Right hindlimb (tissue), 1 donor: ENCODE measurements around the gene FBXO17.
"Not testable (repeated sequence)": the region's sequence is repeated elsewhere in the genome, so short reads cannot be mapped to it uniquely, and the experiment has no call there.

Experiments used
- DNase-seq: peaks from one replicate; pipeline ENCODE4 v3.0.0-alpha.2; 2018

The FBXO17 gene

DNA sequence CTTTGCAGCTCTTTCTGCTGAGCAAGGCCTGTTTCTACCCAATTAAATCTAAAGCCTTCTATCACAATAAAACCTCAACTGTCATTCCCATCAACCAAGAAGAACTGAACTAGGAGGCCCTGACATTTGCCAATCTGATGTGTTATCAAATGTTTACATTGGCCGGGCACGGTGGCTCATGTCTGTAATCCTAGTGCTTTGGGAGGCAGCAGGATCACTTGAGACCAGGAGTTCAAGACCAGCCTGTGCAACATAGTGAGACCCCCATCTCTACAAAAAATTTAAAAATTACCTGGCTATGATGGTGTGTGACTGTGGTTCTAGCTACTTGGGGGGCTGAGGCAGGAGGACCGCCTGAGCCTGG lies 2.8 kb upstream of the FBXO17 start:
- DNase-seq, result no peak

DNA sequence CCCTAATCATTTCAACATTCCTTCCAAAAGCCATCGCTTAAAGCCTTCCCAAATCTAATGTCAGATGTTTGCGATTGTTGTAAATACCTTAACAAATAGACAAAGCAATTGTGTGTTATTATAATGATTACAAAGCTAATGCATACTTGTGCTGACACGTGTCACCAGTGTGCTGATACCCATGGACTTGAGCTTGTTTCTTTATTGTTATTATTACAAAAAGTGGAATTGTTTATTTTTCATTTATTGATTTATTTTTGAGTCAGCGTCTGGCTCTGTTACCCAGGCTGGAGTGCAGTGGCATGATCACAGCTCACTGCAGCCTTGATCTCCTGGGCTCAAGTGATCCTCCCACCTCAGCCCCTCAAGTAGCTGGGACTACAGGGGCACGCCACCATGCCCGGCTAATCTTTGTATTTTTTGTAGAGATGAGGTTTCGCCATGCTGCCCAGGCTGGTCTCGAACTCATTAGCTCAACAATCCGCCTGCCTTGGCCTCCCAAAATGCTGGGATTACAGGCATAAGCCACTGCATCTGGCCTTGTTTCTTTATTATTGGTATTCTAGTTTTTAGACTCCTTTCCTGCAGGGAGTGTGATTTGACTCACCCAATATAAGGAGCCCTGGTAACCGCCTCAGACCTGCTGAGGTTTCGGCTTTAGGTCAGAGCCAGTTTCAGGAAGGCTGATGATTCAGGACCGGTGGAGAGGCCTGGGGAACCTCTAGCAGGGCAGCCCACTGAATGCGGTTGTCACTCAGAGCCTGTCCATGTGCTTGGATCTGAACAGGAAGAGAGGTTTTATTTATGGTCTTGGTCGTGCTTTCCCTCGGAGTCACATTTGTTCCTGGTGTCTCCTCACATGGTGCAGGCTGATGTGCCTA lies 2.1 kb upstream of the FBXO17 start:
- DNase-seq, result no peak

DNA sequence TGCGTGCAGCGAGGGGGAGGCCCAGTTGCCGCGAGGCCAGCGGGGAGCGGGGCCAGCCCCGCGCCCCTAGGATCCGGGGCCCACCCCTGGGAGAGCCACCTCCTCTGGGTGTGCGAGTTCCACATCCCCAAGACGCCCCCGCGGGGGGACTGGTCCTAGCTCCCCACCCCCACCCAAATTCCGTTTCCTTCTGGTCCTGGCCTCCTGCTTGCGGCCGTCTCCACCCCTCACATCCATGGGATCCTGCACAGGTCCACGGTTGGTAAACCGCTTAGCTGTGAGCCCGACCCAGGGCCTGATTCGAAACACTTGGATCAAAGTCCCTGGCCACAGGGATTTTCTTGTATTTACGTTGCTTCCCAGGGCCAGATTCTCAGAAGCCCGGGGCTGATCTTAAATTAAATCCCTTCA lies 324 bp upstream of the FBXO17 start:
- no peak for DNase-seq

DNA sequence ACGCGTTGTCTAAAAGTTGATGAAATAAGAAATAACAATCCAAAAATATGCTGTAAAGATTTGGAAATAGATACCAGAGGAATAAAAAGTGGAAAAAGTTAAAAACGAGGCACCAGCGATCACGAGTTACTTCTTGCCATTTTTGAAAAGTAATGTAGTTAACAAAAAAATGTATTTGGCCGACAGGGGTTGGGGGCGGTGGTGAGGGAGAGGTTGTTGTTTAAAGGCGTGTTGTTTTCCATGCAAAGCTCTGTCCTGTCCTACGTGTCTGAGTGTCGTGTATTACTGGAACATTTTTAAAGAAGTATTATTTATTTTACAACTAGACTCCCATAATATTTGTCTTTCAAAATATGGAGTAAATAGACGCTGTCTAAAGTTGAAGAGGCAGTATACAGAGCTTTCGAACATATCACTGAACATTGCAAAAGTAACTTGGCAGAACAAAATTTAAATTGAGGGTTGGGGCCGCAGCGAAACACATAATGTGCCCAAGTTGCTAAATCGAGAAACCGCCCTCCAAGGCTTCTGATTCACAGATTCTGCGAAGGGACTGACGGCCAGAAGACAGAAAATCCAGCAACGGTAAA lies 823 bp downstream of the FBXO17 start:
- peak; percentile 44 for DNase-seq

DNA sequence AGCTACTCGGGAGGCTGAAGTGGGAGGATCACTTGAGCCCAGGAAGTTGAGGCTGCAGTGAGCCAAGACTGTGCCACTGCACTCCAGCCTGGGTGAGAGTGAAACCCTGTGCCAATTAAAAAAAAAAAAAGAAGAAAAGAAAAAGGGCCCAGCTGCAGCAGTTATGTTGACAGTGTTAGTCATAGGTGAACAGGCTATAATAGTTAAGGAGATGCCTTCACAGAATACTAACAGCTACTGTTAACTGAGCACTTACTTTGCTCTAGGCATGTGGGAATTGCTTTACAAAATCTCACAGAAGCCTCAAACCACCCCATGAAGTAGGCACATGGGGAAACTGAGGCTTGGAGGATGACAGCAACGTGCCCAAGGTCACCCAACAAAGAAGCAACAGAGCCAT lies 3.9 kb downstream of the FBXO17 start:
- no peak for DNase-seq

DNA sequence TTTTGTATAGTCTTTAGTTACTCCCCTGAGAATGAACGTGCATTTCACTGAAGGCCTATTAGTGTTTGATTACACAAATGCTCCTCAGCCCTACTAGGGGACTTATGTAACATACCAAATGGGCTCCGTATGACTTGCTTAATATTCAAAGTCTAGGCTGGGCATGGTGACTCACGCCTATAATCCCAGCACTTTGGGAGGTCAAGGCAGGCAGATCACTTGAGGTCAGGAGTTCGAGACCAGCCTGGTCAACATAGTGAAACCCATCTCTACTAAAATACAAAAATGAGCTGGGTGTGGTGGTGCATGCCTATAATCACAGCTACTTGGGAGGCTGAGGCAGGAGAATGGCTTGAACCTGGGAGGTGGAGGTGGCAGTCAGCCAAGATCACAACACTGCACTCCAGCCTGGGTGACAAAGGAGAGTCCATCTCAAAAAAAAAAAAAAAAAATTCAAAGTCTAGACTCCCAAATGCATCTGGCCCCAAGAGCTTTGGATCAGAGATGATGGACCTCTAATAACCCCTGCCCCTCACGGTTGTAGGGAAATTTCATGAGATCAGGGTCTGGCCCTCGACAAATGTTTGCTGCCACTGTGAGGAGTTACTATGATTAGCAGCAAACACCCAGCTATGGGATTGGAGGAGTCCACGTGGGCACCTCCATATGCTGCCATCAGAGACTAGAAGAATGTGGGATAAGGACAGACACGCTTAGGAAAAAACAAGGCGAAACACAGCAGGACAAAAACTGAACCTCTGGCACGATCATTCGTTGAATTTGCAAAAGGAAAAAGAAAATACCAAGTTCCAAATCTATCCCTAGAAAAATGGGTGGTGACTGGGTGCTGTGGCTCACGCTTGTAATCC lies 4.6 kb downstream of the FBXO17 start:
- DNase-seq, result no peak

DNA sequence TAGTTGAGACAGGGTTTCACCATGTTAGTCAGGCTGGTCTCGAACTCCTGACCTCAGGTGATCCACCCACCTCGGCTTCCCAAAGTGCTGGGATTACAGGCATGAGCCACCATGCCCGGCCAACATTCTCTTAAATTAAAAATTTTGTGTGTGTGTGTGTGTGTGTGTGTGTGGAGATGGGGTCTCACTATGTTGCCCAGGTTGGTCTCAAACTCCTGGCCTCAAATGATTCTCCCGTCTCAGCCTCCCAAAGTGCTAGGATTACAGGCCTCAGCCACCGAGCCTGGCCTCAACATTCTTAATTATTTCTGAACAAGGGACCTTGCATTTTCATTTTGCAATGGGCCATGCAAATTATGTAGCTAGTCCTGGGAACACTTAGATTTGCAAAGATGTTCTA lies 9.4 kb downstream of the FBXO17 start:
- DNase-seq, result not testable (repeated sequence)

DNA sequence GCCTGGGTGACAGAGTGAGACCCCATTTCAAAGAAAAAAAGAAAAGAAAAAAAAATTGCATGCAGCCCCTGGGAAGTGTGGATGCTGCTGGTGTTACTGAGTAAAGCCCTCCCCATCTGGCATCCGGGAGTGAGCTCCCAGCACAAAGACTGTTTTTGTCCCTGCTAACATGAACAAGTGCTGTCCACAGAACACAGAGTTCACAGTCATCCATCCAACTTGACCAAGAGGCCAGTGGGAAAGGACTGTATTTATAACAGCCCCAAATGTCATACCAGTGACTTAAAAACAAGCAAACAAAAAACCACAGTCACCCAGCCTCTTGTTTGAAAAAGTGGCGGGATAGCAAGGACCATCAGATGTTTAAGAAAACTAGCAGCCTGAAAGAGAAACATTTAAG lies 10.8 kb downstream of the FBXO17 start:
- DNase-seq, result no peak

DNA sequence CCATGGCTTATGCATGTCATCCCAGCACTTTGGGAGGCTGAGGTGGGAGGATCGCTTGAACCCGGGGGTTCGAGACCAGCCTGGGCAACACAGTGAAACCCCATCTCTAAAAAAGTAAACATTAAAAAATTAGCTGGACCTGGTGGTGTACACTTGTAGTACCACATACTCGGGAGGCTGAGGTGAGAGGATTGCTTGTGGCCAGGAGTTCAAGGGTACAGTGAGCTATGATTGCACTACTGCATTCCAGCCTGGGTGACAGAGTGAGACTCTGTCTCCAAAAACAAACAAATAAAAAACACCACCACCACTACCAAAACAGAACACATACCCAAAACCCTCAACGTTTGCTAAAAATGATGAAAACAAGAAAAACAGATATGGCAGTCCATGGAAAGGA lies 15.9 kb downstream of the FBXO17 start:
- no peak for DNase-seq

DNA sequence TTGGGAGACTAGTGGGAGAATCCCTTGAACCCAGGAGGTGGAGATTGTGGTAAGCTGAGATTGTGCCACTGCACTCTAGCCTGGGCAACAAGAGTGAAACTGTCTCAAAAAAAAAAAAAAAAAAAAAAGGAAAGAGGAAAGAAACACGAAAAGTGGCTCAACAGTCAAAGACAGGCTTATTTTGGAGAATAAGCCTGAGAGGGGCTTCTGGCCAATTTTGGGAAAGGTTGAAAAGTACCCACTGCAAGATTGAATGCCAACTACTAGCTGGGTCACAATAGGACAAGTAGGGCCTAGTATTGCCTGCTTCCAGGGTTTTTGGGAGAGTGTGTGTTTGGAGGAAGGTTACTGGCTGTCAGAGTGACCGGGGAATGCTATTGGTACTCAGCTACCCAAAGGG lies 17.2 kb downstream of the FBXO17 start:
- no peak for DNase-seq

DNA sequence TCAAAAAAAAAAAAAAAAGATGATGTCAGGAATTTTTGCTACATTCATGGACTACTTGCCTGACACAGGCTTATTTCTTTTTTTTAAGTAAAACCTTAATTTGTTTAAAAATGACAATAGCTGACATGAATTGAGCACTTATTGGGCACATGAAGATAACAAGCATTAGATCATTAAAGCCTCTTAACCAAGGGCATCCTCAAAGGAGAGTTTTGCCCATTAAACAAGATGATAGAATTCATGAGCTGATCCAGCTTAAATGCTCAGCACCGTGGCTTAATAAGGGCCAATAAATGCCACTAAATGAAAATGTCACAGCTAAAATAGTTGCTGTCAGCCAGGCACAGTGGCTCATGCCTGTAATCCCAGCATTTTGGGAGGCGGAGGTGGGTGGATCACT lies 19.3 kb downstream of the FBXO17 start:
- DNase-seq, result no peak

DNA sequence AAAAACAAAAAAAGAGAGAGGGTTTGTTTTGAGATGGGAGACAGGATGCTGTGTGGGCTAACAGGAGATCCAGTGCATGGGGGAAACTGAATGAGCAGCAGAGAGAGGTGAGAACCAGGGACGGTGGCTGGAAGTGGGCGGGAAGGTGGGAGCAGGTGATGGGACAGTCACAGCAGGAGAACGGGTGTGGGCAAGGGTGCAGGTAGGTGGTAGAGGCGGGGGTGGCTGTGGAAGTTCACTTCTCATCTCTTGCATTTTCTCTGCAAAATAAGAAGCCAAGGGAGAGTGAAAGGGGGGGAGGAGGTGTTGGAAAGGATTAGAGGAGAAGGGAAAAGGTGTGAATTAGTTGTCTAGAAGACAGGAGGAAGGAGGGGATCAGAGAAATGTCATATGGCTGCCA lies 21.9 kb downstream of the FBXO17 start:
- peak; percentile 19 for DNase-seq

DNA sequence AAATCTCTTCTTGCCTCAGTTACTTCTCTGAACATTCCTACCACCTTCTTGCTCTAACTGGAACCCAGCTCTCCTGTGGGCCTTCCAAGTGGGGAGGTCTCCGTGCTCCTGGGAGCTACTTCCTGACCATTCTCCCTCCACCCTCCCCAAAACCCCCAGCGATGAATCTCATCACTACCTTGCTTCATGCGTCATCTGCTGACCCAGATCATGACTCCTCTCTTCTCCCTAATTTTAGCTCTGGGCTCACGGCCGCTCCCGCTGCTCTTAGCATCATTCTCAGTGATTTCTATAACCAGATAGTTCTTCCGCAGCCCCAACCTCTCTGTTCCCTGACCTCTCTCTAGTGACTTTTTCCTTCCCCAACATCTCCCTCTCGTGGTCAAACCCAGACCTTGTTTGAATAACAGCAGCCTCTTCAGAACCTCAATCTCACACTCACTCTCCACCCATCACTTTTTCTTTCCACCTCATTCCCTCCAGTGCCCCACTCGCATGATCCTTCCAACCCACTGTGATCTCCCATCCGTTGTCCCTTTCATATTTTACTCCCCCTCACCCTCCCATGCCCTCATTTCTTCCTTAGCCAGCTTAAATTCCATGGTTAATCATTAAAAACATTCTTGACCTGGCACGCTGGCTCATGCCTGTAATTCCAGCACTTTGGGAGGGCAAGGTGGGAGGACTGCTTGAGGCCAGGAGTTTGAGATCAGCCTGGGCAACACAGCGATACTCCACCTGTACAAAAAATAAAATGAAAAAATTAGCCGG lies 23.0 kb downstream of the FBXO17 start:
- DNase-seq, result no peak

DNA sequence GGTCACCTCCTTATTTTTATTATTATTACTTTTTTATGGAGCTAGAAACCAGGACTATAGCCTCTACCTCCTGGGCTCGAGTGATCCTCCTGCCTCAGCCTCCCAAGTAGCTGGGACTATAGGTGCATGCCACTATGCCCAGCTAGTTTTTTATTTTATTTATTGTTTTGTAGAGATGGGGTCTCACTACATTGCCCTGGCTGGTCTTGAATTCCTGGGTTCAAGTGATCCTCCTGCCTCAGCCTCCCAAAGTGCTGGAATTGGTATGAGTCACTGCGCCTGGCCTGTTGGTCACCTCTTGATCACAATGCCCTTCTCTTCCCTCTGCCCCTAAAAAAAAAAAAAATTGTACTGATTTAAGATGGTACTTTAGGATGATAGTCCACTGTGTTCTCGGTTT lies 24.4 kb downstream of the FBXO17 start:
- no peak for DNase-seq

DNA sequence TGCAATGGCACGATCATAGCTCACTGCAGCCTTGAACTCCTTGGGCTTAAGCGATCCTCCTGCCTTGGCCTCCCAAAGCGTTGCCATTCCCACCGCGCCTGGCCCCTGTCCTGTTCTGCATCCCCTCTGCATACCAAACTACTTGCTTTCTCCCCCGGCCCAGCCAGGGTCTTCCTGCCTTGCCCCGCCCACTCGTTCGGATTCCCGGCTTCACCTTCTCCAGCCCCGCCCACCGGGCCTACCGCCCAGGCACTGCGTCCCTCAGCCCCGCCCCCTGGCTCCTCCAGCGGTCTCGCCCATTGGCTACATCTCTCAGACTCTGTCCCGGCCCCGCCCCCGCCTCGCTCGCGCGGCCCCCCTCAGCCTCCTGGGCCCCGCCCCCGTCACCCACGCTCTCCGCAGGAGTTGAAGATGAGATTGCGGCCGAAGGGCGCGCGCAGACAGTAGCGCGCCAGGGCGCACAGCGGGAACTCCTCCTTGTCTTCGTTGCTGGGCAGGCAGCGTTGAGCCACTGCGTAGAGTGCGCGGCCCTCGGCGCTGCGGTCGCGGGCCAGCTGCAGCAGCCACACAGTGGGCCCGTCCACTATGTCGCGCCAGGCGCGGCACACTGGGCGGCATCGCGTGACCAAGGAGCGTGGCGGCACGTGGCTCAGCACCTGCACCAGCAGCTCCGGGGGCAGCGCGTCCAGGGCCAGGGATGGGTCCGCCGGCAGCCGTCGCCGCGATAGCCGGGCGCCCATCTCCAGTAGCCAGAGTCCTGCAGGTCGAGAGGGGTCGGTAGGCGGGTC lies 25.8 kb downstream of the FBXO17 start:
- DNase-seq, result peak; percentile 93

DNA sequence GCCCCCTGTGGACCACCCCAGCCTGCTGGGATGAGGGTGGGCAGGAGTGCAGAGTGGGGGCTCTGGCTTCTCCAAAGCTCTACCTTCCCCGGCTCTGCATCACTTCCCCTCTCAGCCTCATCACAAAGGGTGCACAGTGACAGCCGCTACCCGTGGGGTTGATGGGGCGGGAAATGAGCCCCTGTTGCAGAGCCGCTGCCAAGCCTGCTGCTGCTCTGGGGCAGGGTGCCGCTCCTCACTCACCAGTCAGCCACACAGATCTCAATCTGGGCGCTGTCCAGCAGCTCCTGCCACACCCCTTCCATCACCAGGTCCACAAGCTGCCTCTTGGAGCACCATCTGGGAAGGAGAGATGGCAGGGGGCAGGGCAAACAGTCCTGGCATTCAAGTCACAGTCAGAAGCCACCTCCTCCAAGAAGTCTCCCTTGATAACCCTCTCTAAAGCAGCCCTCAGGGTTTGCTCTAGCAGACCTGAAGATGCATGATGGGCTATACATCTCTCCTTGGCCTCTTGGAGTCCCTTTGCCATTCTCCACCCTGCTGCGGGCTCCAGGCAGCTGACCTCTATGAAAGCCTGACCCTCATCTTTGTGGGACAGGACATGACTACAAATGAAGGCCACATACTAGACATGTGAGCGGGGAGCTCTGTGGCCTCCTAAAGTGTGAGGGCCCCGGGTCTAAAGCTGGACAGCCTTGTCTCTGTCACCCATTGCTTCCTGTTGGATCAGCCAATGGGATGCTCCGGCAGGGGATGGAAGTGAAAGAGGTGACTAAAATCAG lies 29.1 kb downstream of the FBXO17 start:
- DNase-seq, result no peak

DNA sequence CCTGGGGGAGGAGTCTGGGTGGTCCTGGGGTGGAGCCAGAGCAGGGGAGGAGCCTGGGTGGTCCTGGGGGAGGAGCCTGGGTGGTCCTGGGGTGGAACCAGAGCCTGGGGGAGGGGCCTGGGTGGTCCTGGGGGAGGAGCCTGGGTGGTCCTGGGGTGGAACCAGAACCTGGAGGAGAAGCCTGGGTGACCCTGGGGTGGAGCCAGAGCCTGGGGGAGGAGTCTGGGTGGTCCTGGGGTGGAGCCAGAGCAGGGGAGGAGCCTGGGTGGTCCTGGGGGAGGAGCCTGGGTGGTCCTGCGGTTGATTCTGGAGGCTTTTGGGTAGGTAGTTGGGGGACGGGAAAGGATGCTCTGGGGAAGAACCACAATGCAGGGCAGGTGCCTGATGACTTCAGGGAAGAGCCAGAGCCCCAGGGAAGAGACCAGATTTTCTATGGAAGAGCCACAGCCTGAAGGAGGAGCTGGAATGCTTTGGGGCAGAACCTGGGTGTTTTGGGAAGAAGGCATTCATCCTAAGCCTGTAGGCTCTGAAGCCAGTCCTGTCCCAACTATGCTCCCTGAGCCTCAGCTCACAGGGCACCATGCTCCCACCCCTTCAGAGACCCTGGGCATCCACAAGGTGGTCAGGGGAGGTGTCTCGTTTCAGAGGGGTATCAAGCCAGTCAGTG lies 29.8 kb downstream of the FBXO17 start:
- no peak for DNase-seq

DNA sequence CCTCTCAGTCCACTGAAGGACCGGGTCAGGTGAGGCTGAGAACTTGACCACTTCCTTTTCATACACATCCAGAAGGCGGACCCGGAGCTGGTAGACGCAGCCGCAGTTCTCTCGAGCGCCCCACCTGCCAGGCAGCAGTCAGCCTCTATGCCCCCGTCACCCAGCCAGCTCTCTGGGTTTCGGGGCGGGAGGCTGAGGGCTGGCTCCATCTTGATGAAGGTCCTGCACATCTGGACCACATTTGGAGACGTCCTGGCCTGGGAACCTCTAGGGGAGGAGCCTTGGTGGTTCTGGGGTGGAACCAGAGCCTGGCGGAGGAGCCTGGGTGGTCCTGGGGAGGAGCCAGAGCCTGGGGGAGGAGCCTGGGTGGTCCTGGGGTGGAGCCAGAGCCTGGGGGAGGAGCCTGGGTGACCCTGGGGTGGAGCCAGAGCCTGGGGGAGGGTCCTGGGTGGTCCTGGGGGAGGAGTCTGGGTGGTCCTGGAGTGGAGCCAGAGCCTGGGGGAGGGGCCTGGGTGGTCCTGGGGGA lies 30.5 kb downstream of the FBXO17 start:
- DNase-seq, result peak; percentile 41

DNA sequence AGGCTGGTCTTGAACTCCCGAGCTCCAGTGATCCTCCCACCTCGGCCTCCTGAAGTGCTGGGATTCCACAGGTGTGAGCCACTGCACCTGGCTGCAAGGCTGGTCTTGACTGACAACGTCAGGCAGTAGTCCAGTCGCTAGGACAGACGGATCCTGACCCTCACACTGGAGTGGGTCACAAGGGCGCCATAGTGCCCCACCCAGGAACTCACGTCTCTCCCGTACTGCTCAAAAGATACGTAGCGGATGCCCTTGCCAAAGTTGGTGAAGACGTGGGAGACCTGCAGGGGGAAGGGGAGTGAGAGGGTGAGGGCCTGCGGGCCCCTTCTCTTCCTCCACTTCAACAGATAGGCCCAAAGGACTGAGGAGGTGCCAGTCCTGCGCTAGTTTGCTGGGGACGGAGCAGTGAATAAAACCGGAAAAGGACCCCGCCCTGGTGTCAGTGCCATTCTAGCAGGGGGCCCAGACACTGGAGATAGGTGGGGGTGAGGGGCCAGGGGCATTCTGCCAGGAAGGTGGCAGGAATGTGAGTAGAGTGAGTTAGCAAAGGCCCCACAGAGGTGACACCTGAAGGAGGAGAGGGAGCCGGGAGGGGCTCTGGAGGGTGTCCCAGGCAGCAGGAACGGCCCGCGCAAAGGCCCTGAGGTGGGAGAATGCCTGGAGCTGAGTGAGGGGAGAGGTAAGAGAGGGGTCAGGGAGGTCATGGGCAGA lies 32.9 kb downstream of the FBXO17 start:
- no peak for DNase-seq

DNA sequence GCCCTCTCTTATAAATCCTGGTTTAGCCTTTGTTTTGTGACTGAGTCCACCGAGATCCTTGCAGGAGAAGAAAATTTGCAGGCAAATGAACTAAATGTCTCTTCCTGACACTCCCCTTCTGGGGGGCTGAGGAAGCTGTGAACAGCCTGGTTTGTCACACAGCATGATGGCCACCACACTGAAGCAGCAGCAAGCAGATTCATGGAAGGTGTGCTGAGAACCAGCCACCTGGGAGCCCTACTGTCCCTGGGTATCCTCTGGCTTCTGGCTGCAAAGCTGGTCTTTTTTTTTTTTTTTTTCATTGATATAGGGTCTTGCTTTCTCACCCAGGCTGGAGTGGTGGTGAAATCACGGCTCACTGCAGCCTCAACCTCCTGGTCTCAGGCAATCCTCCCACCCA lies 33.6 kb downstream of the FBXO17 start:
- DNase-seq, result no peak
